ENCODE results near the gene RAD51. TPM values are rescaled to one million over a fixed set of nuclear protein-coding genes. Genes with fewer than 3 reads are reported as not detected.

RAD51 gene
- total and polyA plus RNA-seq, 2 of the 8 experiments (the other 6 are each of a cell fraction or from before 2014, with no cell fraction given) = 32.2 to 42.4 TPM

DNA sequence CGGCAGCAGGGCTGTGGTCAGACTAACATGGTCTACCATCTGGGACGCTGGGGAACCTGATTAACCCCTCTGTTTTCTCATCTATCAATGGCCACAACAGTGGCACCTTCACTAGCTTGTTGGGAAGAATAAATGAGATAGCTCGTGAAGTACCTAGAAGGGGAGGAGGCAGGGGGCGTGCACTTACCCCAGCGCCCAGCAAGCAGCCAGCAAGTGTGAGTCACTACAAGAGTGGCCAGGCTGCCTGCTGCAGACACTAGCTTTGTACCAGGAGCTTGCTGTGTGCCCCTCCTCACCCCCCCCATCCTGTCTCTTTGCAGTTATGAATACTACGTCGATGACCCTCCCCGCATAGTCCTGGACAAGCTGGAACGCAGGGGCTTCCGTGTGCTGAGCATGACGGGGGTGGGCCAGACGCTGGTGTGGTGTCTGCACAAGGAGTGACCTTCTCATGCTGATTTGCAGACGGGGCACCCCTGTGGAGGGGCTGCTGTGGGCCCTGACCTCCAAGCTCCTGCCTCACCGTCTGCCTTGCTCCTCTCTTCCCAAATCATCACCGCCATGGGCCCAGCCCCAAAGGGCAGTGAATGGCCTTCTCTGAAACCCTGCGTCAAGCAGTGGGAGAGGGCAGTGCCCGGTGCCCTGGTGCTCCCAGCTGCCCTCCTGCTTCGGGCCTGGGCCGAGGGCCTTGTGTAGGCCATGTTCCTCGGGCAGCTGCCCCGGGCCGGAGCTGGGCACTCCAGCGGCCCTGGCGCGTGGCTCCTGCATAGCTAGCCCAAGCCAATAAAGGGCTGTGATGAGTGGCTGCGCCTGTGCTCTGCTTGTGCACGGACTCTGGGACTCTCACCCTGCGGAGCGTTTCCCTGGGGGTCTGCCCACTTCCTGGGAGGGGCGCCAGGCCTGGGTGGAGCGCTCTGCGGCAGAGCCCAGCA, 72.2 kb downstream of the RAD51 start:
- Histone ChIP-seq H3K56ac (replicated peaks; ENCODE audit: insufficient read length, low read depth, low read length) (no peak overlapping the region), H3K14ac (ENCODE audit: insufficient read length) (no peak overlapping the region), H3K4me2 (ENCODE audit: insufficient read depth in 1 of 2, low read depth in 2 of 2, low read length in 2 of 2) (no peak overlapping the region), H2BK120ac (replicated peaks; ENCODE audit: low read depth, low read length) (no peak overlapping the region), H3K79me1 (ENCODE audit: low read depth, low read length) (no peaks in the 10 kb centered on the region; the same call in 1 of the 2 replicates), H3K23ac (ENCODE audit: insufficient read length) (no peak overlapping the region), H4K8ac (ENCODE audit: extremely low read depth, insufficient read depth, low read length) (no peak overlapping the region), H2AFZ (ENCODE audit: low read length) (no peak overlapping the region), H3K4ac (replicated peaks; ENCODE audit: insufficient read length, low read depth, low read length) (no peak overlapping the region), H4K5ac (ENCODE audit: insufficient read length, low read depth, low read length) (no peak overlapping the region), H3K4me1 (replicated peaks in 1 of 4; ENCODE audit: control insufficient read depth in 3 of 4, insufficient read depth in 4 of 4, low read length in 3 of 4) (peaks cover 6 to 30% (median 19%) of the 10 kb centered on the region in 4 experiments), H3K23me2 (ENCODE audit: low read depth, low read length) (peaks cover 14% of the 10 kb centered on the region; the same call in 1 of the 2 replicates), H4K91ac (replicated peaks; ENCODE audit: insufficient read length, low read length) (no peak overlapping the region), H3K79me2 (ENCODE audit: control insufficient read depth in 1 of 2, insufficient read depth in 2 of 2, low read length in 2 of 2) (no peaks in the 10 kb centered on the region), H3K27me3 (replicated peaks in 1 of 4; ENCODE audit: control insufficient read depth in 3 of 4, extremely low read depth in 1 of 4, insufficient read depth in 3 of 4, low read length in 3 of 4) (peaks cover 0 to 7% (median 3%) of the 10 kb centered on the region in 4 experiments; a peak in 5 of 7 replicates), H3K4me3 (ENCODE audit: extremely low read depth in 1 of 4, insufficient read depth in 2 of 4, low read depth in 3 of 4, low read length in 4 of 4) (no peak overlapping the region), H2BK5ac (ENCODE audit: low read depth, low read length) (no peak overlapping the region; the same call in 1 of the 2 replicates), H4K20me1 (replicated peaks in 1 of 2; ENCODE audit: control insufficient read depth in 1 of 2, insufficient read depth in 2 of 2, low read length in 2 of 2) (peaks cover 0 to 2% of the 10 kb centered on the region in 2 experiments), H2BK15ac (ENCODE audit: low read length) (no peak overlapping the region), H2BK12ac (ENCODE audit: low read depth, low read length) (no peak overlapping the region), H3K9ac (replicated peaks in 1 of 4; ENCODE audit: extremely low read depth in 1 of 4, low read depth in 3 of 4, low read length in 3 of 4) (no peak overlapping the region), H3K36me3 (ENCODE audit: control insufficient read depth in 2 of 4, insufficient read depth in 4 of 4, low read length in 3 of 4) (no peaks in the 10 kb centered on the region), H3K9me3 (ENCODE audit: insufficient read depth in 2 of 2, low read depth in 1 of 2, low read length in 1 of 2) (no peaks in the 10 kb centered on the region), H2BK20ac (ENCODE audit: low read length) (no peak overlapping the region), H3K18ac (ENCODE audit: extremely low read depth, low read length) (no peak overlapping the region), H2AK5ac (ENCODE audit: low read depth, low read length) (0 out of 2 replicates have a peak overlapping the region, but pooled peaks have one; percentile 39), H3K27ac (ENCODE audit: low read depth, low read length) (no peak overlapping the region)
- WGBS, 2 experiments (ENCODE audit: extremely low coverage in 1 of 2, insufficient coverage in 1 of 2, insufficient read length in 1 of 2, insufficient replicate concordance in 2 of 2, low coverage in 1 of 2, low lambda C conversion rate in 2 of 2, missing lambda C conversion rate in 1 of 2) = 82% methylated on average over 31 of the region's 32 CpGs; no CpG with 5 or more reads in 1 of the 2 experiments
- FAIRE-seq (no peak), DNase-seq (ENCODE audit: low read depth in 1 of 2, low spot score in 2 of 2) (no peak)
- ChIA-PET CTCF (ENCODE audit: partially characterized antibody) (interaction anchor here (0.6 to 15.3 kb wide), 15 partner anchors 8 to 1043 kb away, joined by 3 to 184 read pairs (median 6); partner anchors contain the start of gene VPS18), POLR2A (ENCODE audit: partially characterized antibody) (interaction anchor here (0.6 to 2.0 kb wide), 14 partner anchors 9 to 350 kb away, joined by 3 to 9 read pairs (median 4); partner anchors contain the start of genes RAD51 and SPINT1)
- no peak for TF ChIP-seq EGR1 (IDR thresholded peaks at IDR 0.05; ENCODE audit: borderline replicate concordance, low read depth, low read length)
- no peak for TF ChIP-seq TCF12 (IDR thresholded peaks at IDR 0.05; ENCODE audit: low read depth, low read length)
- no peak for TF ChIP-seq BCL11A (IDR thresholded peaks at IDR 0.05; ENCODE audit: low read depth in 2 of 2, low read length in 2 of 2)
- TF ChIP-seq KDM5A (IDR thresholded peaks at IDR 0.05; ENCODE audit: low read length) = no peak
- no peak for TF ChIP-seq FOSL1 (IDR thresholded peaks at IDR 0.05; ENCODE audit: insufficient read depth, low read depth, low read length)
- no peak for TF ChIP-seq SIN3A (conservative IDR thresholded peaks at IDR 0.05 in 1 of 2, IDR thresholded peaks at IDR 0.05 in 1 of 2; ENCODE audit: low read depth in 1 of 2, low read length in 2 of 2)
- TF ChIP-seq HDAC6 (IDR thresholded peaks at IDR 0.05; ENCODE audit: low read depth, low read length) = no peak
- TF ChIP-seq SIX5 (IDR thresholded peaks at IDR 0.05; ENCODE audit: low read depth, low read length) = no peak
- TF ChIP-seq POLR2A (IDR thresholded peaks at IDR 0.05; ENCODE audit: control extremely low read depth in 1 of 2, low read depth in 2 of 2, low read length in 2 of 2) = no peak
- TF ChIP-seq SP1 (IDR thresholded peaks at IDR 0.05; ENCODE audit: low read depth, low read length) = no peak
- TF ChIP-seq MAFK (IDR thresholded peaks at IDR 0.05; ENCODE audit: low read depth, low read length) = no peak
- TF ChIP-seq HDAC2 (IDR thresholded peaks at IDR 0.05; ENCODE audit: borderline replicate concordance in 1 of 2, low read depth in 2 of 2, low read length in 2 of 2) = no peak
